Esophagus muscularis mucosa (tissue), 3 donors: ENCODE results near the gene DENND6B.

ENCODE experiments used
- POLR2A ChIP-seq: fragments of 450-650 bp; IDR thresholded peaks from one replicate; pipeline ENCODE4 v1.6.1; 2017; ENCODE audit warnings: antibody characterized with exemption, moderate library complexity, mild to moderate bottlenecking, low read depth
- POLR2AphosphoS5 ChIP-seq, 2 donors: sonication (generic); formaldehyde crosslinking; IDR thresholded peaks; one replicate each; pipeline ENCODE4 v1.6.1; 2017; ENCODE audit warnings: antibody characterized with exemption in 2 of 2
- TF ChIP-seq, protein P1 (sequence below), 3 experiments: fragments of 200-600 bp in 2 of 3; fragments of 450-650 bp in 1 of 3; sonication (generic) in 2 of 3; IDR thresholded peaks; one replicate each; pipeline ENCODE4 v1.5.1; 2017 to 2019; ENCODE audit warnings: antibody characterized with exemption in 3 of 3, mild to moderate bottlenecking in 2 of 3, moderate library complexity in 1 of 3

DNA sequence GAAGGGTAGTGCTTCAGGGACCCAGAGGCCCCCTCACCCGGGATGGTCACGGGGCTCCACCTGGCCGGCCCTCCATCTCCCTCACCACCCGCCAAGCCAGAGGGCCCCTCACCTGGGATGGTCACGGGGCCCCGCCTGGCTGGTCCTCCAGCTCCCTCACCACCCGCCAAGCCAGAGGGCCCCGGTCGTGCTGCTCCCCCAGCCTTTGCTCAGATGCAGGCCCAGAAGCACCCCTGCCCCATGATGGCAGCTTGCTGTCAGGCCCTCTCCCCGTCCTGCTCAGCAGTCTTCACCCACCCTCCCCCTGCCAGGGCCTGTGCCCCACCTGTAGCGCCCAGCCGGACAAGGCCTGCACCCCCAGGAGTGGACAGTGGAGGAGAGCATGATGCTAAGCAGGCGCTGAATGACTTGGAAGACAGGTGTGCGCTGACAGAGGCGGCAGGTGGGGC is 7.3 kb downstream of the DENND6B start:
- TF ChIP-seq POLR2A (no peak), POLR2AphosphoS5 (IDR thresholded peaks at IDR 0.05) (no peak)
- TF ChIP-seq, protein P1, sequence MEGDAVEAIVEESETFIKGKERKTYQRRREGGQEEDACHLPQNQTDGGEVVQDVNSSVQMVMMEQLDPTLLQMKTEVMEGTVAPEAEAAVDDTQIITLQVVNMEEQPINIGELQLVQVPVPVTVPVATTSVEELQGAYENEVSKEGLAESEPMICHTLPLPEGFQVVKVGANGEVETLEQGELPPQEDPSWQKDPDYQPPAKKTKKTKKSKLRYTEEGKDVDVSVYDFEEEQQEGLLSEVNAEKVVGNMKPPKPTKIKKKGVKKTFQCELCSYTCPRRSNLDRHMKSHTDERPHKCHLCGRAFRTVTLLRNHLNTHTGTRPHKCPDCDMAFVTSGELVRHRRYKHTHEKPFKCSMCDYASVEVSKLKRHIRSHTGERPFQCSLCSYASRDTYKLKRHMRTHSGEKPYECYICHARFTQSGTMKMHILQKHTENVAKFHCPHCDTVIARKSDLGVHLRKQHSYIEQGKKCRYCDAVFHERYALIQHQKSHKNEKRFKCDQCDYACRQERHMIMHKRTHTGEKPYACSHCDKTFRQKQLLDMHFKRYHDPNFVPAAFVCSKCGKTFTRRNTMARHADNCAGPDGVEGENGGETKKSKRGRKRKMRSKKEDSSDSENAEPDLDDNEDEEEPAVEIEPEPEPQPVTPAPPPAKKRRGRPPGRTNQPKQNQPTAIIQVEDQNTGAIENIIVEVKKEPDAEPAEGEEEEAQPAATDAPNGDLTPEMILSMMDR (IDR thresholded peaks at IDR 0.05), result no peak
